Ascending aorta (tissue), 2 donors: Measurements from ENCODE around the gene TMTC2. TPM values are rescaled to one million over a fixed set of nuclear protein-coding genes. Genes with fewer than 3 reads are reported as not detected.

Experiments used
- DNase-seq, 2 donors: peaks; one replicate each; pipeline ENCODE4 v3.0.0-alpha.2; 2019; ENCODE audit warnings: low spot score in 2 of 2
- H3K27ac ChIP-seq, 2 donors: fragments of 200-600 bp; sonication (generic); one replicate each; pipeline ENCODE4 v1.5.1; 2016 to 2017; ENCODE audit warnings: mild to moderate bottlenecking in 1 of 2
- H3K27me3 ChIP-seq: fragments of 200-600 bp; sonication (generic); one replicate; pipeline ENCODE4 v1.5.1; 2017
- H3K36me3 ChIP-seq, 2 donors: fragments of 200-600 bp; sonication (generic); one replicate each; pipeline ENCODE4 v1.5.1; 2016
- H3K4me1 ChIP-seq, 2 donors: fragments of 200-600 bp; sonication (generic); one replicate each; pipeline ENCODE4 v1.5.1; 2016 to 2017; ENCODE audit warnings: mild to moderate bottlenecking in 1 of 2
- H3K4me3 ChIP-seq, 2 donors: fragments of 200-600 bp; sonication (generic); one replicate each; pipeline ENCODE4 v1.5.1; 2016 to 2017; ENCODE audit warnings: mild to moderate bottlenecking in 1 of 2
- H3K9me3 ChIP-seq, 2 donors: fragments of 200-600 bp; sonication (generic); one replicate each; pipeline ENCODE4 v1.5.1; 2016
- CTCF ChIP-seq, 3 experiments: fragments of 200-600 bp in 2 of 3; fragments of 450-650 bp in 1 of 3; sonication (generic) in 2 of 3; IDR thresholded peaks; one replicate each; pipeline ENCODE4 v1.5.1; 2016 to 2019; ENCODE audit warnings: antibody characterized with exemption in 3 of 3, mild to moderate bottlenecking in 1 of 3, moderate library complexity in 1 of 3
- intact Hi-C: fragments of 100-400 bp; cut with DNase I; formaldehyde crosslinking; loops from one replicate; pipeline ENCODE4 v1.15.1; 2023
- total RNA-seq: library from RNA; depleted of rRNA; stranded (reverse); fragments of >200 nt; gene quantifications from one replicate; pipeline ENCODE4 v1.1.0, GENCODE V29; 2016

TMTC2 gene
- total RNA-seq, 1 donor from 2014 or later, result 6.8 TPM

GRCh38 chr12:82950356-82950755, 263.6 kb downstream of the TMTC2 start:
- Histone ChIP-seq H3K9me3 (no peaks in the 10 kb centered on the region), H3K36me3 (no peaks in the 10 kb centered on the region), H3K27me3 (no peaks in the 10 kb centered on the region), H3K4me3 (no peak overlapping the region), H3K4me1 (no peaks in the 10 kb centered on the region), H3K27ac (no peak overlapping the region)
- intact Hi-C loops, result no loop called here
- no peak for TF ChIP-seq CTCF (IDR thresholded peaks at IDR 0.05)
- no peak for DNase-seq

- Histone ChIP-seq H3K27me3 (no peaks in the 10 kb centered on the region), H3K4me3 (no peak overlapping the region), H3K4me1 (no peaks in the 10 kb centered on the region), H3K36me3 (no peaks in the 10 kb centered on the region), H3K27ac (no peak overlapping the region), H3K9me3 (no peaks in the 10 kb centered on the region)
- no peak for TF ChIP-seq CTCF (IDR thresholded peaks at IDR 0.05)
- DNase-seq, result no peak
- intact Hi-C loops, result no loop called here
Observed at GRCh38 chr12:82952946-82953345, 266.2 kb downstream of the TMTC2 start.

- no peaks in the 10 kb centered on the region for H3K9me3 ChIP-seq
- TF ChIP-seq CTCF (IDR thresholded peaks at IDR 0.05), result no peak
- no peaks in the 10 kb centered on the region for H3K27me3 ChIP-seq
- H3K4me3 ChIP-seq, result no peak overlapping the region
- no peak for DNase-seq
- no peaks in the 10 kb centered on the region for H3K4me1 ChIP-seq
- intact Hi-C loops, result no loop called here
- H3K27ac ChIP-seq, result no peak overlapping the region
- no peaks in the 10 kb centered on the region for H3K36me3 ChIP-seq
Observed at GRCh38 chr12:82953397-82953796, 266.7 kb downstream of the TMTC2 start.

GRCh38 chr12:82954064-82954463, 267.4 kb downstream of the TMTC2 start:
- intact Hi-C loops, result no loop called here
- DNase-seq, result no peak
- no peaks in the 10 kb centered on the region for H3K27me3 ChIP-seq
- no peak for TF ChIP-seq CTCF (IDR thresholded peaks at IDR 0.05)
- no peak overlapping the region for H3K4me3 ChIP-seq
- no peaks in the 10 kb centered on the region for H3K4me1 ChIP-seq
- H3K9me3 ChIP-seq, result no peaks in the 10 kb centered on the region
- H3K36me3 ChIP-seq, result no peaks in the 10 kb centered on the region
- no peak overlapping the region for H3K27ac ChIP-seq

GRCh38 chr12:82954572-82954971, 267.9 kb downstream of the TMTC2 start:
- no peaks in the 10 kb centered on the region for H3K4me1 ChIP-seq
- no peaks in the 10 kb centered on the region for H3K36me3 ChIP-seq
- H3K9me3 ChIP-seq, result no peaks in the 10 kb centered on the region
- TF ChIP-seq CTCF (IDR thresholded peaks at IDR 0.05), result no peak
- DNase-seq, result no peak
- H3K4me3 ChIP-seq, result no peak overlapping the region
- intact Hi-C loops, result no loop called here
- no peaks in the 10 kb centered on the region for H3K27me3 ChIP-seq
- no peak overlapping the region for H3K27ac ChIP-seq

- Histone ChIP-seq H3K9me3 (no peaks in the 10 kb centered on the region), H3K4me1 (no peaks in the 10 kb centered on the region), H3K27me3 (no peaks in the 10 kb centered on the region), H3K27ac (no peak overlapping the region), H3K36me3 (no peaks in the 10 kb centered on the region), H3K4me3 (no peak overlapping the region)
- intact Hi-C loops, result no loop called here
- no peak for DNase-seq
- no peak for TF ChIP-seq CTCF (IDR thresholded peaks at IDR 0.05)
Observed at GRCh38 chr12:82955043-82955442, 268.3 kb downstream of the TMTC2 start.
